GM19351 (cell line): ENCODE data around the gene NBL1.

ENCODE experiments used
- ATAC-seq: cut with Tn5 transposase; IDR thresholded peaks from one replicate; pipeline ENCODE4 v1.9.1; 2021; ENCODE audit warnings: mild to moderate bottlenecking, moderate library complexity; ENCODE audit not compliant: unreplicated experiment

NBL1 gene

DNA sequence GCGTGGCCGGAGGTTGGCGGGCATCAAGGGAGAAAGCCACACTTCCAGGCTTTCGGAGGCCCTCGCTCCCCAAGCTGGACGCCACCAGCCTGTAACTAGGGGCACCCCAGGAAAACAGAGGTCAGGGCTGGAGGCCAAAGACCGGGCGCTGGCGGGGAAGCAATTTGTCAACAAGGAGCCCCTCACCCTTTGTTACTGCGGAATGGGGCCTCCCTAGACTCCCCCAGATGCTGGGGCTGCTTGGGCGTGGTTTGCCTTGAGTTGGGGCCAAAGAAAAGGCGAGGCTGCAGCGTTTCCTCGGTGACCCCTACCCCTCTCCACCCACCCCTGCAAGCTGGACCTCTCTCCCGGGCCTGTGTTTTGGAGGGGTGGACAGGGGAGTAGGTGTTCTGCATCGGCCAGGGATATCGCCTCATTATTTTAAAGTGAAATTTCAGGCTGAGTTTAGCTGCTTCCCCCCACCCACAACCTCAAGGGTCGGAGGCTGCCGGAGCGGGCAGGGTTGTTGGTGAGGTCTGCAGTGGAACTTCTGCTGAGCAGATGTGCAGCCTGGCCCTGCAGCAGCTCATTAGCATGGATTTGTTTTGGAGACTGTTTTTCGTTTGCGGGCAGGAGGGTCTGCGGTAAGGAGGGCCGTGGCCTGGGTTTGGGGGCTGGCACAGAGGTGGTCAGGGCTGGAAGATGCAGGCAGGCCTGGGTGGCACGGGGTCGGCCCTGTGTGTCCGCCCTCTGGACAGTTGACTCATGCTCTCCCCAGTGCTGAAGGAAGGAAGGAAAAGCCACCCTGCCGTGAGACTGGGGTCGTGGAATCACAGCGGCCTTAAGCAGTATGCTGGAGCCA, 1.5 kb downstream of the NBL1 start:
- no peak for ATAC-seq

DNA sequence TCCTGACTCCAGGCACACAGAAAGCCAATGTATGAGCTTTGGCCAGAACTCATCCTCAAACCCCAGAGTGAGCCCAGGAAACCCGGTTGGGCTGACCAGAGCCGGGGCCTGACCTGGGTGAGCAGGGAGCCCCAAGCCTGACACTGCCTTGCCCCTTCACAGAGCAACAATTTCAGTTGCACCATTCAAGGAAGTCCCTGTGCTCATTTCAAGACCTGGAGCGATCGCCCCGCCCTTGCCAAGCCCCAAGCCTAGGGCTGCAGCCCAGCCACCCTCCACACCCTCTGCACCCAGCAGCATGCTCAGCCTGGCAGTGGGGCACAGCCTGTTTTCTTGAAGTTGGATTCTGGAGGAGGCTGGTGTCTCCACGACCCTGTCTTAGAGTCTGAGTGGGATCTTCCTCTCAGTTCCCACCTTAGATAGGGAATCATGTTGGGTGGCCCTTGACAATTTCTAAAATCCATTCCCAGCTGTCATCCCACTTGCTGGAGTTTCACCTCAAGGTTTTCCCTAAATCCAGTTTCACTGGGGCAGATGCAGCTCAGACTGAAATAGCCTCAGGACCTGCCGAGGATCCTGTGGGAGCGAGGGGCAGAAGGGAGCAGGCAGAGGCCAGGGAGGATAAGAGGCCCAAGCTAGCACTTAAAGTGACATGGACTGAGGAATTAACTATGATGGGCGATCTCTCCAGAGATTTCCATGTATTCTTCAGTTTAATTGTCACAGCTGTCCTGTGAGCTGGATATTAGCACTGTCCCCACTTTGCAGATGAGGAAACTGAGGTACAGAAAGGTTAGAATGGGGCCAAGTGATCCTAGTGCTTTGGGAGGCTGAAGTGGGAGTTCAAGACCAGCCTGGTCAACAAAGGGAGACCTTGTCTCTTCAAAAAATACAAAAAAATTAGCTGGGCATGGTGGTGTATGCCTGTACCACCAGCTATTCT, 2.5 kb downstream of the NBL1 start:
- no peak for ATAC-seq

DNA sequence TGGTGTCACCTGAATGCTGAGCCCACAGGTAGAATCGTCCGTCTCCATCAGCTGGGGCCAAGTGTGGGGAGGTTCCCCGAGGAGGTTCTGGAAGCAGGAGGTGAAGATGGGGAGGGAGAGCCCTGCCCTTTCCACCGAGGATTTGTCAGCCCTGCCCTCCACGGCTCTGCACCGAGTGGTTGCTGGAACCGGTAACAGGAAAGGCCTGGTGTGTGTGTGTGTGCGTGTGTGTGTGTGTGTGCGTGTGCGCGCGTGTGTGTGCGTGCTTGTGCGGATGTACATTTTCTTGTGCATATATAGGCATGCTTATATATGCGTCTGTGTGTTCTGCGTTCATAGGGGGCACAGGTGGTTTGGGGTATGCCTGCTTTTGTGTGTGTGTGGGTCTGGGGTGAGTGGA, 3.5 kb downstream of the NBL1 start:
- ATAC-seq = no peak

DNA sequence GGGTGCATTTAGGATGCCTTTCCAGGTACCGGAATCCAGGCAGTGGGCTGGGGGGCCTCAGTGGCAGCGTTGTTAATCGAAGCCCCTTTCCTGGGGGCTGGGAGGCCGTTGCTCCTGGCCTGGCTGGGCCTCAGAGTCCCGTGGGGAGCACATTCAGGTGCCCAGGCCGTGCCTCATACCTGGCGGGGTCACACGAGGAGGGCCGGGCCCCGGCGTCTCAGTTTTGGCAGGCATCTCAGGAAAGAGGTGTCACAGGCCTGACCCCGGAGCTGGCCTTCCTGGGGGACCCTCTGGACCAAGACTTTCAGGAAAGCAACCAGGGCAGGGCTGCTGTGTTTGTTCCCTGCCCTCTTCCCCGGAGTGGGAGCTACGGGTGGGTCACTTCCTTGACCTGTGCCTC, 4.1 kb downstream of the NBL1 start:
- ATAC-seq = no peak

DNA sequence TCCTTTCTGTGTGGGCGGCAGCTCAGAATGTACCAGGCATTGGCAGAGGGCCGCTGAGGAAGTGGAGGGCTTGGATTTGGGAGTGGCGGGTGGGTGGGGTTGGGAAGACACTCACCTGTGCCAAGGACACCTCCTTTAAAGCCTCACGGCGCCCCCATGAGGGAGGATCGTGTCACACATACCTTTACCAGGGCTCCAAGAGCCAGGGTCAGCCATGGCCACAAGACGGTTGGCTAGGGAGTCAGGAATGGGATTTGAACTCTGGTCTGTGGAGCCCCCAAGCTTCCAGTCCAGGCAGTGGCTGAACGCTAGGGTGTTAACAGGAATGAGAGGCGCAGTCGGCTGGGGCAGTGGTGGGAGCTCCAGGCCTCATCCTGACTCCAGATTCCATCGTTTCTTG, 4.6 kb downstream of the NBL1 start:
- no peak for ATAC-seq

DNA sequence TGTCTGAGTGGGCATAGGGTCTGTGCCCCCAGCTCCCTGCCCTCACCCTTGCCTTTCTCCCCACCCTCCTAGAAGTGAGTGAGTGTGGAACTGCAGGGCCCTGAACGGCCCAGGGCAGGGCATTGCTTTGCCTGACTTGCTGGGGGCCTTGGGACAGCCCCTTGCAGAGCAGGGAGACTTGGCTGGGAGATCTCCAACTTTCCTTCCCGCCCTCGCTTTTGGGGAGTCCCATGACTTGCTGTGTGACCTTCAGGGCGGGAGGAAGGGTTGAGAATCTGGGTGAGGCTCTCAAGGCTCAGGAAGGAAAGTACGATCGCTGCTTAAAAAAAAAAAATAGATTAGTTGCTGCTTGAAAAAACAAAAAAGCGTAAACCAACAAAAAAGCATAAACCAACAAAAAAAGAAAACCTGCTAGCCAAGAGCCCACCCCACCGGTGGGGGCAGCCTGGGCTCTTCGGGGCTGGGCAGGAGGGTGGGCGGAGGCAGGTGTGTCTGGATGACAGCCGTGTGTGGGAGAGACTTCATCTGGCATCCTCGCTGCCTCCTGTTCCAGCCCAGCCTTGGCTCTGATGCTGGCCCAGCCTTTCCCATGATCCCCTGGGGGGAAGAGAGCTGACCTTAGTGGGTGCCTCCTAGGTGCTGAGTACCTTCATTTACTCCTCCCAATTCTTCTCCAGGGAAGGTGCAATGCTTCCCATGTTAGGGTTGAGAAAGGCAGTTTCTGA, 6.5 kb downstream of the NBL1 start:
- no peak for ATAC-seq

DNA sequence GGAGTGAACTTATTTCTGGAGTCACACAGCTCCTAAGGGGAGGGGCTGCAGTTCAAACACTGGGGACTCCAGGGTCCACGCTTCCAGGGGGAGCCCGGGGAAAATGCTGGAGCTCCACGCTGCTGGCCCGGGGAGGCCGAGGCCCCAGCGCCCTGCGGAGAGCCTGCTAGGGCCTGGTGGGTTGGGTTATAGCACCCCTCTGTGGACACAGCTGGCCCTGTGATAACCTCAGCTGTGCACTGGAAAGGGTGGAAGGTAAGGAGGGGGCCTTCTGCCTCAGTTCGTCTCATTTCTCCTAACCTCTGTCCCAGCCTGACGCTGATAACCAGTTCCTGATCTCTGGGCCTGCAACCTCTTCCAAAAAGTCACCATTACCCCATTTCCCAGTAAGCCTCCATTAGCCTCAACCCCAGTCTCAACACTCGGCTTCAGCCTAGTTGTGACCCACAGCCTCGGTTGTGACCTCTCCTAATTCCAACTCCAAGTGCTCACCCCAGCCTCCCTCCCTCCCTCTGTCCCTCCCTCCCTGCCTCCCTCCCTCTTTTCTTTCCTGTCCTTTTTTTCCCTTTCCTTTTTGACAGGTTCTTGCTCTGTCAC, 7.1 kb downstream of the NBL1 start:
- ATAC-seq = no peak

DNA sequence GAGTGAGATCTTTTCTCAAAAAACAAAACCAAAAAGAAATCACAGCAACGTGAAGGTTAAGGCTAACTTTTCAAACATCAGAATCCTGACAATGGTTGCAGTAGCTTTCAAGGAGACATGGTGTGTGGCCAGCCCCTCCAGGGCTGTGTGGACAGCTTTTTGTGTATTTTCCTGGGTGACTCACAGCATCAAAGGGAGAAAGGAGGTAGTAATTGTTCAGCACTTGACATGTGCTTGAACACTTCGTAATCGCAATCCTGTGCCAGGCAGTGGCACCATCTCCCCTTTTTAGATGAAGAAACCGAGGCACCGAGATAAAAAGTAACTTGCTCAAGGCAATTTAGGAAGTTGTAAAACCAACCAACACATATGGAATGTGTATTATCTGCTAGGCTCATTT, 10.3 kb downstream of the NBL1 start:
- no peak for ATAC-seq

DNA sequence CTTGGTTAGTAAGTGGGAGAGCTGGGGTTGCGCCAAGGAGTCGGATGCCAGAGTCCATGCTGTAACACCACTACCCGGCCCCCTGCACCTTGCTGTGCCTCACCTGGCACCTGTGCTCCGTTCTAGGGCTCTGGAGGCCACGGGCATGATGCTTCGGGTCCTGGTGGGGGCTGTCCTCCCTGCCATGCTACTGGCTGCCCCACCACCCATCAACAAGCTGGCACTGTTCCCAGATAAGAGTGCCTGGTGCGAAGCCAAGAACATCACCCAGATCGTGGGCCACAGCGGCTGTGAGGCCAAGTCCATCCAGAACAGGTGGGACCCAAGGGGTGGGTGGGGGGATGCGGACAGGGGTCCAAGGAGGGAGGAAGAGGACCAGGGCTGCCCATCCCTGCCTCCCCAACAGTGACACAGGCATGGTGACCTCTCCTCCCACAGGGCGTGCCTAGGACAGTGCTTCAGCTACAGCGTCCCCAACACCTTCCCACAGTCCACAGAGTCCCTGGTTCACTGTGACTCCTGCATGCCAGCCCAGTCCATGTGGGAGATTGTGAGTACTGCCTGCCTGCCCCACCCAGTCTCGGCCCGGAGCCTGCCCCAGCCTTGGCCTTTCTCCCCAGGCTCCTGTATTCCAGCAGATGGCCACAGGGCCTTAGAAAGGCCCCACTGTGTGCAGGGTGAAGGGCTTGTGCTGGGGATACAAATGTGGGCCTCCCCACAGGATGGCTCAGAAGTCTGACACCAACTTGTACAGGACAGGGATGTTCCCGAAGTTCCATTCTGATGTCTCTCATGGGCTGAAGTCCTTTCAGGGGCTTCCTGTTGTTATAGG, 11.0 kb downstream of the NBL1 start:
- no peak for ATAC-seq

DNA sequence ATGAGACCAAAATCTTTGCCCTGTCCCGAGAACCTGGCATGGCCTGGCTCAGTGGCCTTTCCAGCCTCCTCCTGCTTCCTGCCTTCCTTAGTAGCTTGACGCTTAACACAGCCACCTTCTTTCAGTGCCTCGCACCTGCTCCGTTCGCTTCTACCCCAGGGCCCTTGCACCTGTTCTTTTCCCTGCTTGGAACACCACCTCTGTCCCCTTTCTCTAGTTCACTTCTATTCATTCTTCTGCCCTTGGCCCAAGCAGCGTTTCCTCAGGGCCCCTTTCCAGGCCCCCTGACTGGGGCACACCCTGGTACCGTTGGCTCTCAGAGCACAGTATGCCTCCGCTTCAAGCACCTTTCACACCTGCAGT, 11.6 kb downstream of the NBL1 start:
- no peak for ATAC-seq

DNA sequence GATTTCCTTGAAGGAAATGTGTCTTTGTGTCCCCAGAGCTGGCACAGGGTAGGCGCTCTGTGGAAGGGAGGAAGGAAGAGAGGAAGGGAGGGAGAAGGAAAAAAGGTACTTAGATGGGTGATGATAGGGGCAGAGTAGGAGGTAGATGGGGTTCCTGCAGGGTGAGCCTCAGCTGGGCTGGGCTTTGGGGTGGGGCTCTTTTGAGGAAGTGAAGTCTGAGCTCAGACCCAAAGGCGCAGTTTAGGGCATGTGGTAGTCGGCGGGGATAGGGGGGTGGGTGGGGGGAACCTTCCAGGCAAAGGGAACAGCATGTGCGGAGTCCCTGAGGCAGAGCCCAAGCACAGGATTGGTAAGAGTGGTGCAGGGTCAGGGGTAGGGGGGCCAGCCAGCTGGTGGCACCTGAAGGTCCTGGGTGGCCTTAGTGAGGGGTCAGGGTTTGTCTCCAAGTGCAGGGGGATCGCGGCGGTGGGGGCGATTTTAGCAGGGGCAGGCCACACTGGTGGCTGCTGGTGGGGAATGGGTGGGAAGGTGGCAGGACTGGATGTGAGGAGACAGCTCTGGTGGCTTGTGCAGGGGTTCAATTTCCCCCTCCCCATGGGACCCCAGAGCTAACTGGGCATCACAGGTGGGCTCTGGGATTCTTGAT, 12.1 kb downstream of the NBL1 start:
- ATAC-seq = no peak

DNA sequence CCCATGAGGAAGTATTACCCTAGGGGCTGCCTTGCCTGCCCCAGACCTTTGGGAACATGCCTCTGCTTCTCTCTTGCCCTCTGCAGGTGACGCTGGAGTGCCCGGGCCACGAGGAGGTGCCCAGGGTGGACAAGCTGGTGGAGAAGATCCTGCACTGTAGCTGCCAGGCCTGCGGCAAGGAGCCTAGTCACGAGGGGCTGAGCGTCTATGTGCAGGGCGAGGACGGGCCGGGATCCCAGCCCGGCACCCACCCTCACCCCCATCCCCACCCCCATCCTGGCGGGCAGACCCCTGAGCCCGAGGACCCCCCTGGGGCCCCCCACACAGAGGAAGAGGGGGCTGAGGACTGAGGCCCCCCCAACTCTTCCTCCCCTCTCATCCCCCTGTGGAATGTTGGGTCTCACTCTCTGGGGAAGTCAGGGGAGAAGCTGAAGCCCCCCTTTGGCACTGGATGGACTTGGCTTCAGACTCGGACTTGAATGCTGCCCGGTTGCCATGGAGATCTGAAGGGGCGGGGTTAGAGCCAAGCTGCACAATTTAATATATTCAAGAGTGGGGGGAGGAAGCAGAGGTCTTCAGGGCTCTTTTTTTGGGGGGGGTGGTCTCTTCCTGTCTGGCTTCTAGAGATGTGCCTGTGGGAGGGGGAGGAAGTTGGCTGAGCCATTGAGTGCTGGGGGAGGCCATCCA, 12.8 kb downstream of the NBL1 start:
- ATAC-seq = no peak

DNA sequence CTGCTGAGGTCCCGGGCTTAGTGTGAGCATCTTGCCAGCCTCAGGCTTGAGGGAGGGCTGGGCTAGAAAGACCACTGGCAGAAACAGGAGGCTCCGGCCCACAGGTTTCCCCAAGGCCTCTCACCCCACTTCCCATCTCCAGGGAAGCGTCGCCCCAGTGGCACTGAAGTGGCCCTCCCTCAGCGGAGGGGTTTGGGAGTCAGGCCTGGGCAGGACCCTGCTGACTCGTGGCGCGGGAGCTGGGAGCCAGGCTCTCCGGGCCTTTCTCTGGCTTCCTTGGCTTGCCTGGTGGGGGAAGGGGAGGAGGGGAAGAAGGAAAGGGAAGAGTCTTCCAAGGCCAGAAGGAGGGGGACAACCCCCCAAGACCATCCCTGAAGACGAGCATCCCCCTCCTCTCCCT, 13.4 kb downstream of the NBL1 start:
- no peak for ATAC-seq

DNA sequence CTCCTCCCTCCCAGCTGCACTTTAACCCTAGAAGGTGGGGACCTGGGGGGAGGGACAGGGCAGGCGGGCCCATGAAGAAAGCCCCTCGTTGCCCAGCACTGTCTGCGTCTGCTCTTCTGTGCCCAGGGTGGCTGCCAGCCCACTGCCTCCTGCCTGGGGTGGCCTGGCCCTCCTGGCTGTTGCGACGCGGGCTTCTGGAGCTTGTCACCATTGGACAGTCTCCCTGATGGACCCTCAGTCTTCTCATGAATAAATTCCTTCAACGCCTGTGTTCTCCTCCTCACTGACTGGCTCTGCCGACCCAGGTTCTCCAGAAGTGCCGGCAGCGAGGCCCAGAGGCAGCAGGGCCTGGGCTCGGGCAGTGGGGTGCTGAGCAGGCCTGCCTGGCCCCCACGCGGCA, 14.1 kb downstream of the NBL1 start:
- ATAC-seq = no peak

DNA sequence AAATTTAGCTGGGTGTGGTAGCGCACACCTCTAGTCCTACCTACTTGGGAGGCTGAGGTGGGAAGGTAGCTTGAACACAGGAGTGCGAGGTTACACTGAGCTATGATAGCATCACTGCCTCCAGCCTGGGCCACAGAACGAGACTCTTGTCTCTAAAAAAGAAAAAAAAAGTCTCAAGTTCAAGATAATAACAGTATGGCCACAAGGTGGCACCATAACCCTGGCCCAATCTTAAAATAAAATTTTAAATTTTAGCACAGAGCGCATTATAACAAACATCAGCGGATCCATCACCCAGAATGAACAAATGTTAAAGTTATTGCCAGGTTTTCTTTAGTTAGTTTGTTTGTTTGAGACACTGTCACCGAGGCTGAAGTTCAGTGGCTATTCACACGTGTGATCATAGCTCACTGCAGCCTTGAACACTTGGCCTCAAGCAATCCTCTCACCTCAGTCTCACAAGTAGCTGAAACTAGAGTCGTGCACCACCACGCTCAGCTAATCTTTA, 17.7 kb downstream of the NBL1 start:
- ATAC-seq = no peak

DNA sequence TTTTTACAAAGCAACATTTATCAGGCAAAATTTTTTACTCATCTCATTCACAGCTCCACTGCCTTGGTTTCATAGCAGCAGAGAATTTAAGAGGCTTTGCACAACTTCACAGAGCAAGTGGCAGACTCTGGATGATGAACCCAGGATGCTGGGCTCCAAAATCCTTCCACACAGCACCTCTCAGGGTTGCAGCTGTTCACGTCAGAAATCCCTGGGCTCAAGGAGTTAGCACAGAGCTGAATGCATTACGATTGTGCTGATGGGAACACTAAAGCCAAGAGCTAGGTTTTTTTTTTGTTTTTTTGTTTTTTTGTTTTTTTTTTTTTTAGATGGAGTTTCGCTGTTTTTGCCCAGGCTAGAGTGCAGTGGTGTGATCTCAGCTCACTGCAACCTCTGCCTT, 18.2 kb downstream of the NBL1 start:
- ATAC-seq = no peak

DNA sequence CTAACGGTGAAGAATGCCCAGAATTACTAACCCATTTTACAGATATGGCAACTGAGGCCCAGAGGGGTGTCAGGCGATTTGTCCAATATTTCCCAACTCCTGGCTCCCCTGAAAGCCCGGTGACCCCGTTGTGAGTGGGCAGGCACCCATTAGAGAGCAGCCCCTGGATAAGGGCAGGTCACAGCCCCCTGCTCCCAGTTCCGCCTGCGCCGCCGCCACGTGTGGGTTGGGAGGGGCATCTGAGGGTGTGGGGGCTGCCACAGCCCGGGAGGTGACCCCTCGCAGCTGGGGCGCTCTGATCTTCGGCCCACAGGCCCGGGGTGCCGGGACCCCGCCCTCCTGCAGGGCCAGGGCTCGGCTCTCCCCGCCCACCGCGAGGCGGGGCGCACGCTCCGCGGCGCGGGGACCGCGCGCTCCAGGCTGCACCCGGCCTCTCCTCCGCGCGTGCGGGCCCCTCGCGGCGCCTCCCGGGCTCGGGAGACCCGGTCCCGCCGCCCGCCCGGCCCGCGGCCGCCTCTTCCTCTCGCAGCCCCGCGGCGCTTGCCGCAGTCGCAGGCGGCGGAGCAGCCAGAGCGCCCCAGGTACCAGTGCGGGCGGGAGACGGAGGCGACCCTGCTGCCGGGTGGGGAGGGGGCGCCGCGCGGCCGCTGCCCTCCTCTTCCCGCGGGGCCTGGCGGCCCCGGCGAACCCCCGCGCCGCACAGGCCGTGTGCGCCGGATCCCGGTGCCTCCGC, 20.5 kb downstream of the NBL1 start, which contains the start of gene HTR6:
HTR6 (plus strand) TSS at position 423 of the 733 bp plus-strand sequence. CDS start 879 bp downstream, outside the sequence.
- ATAC-seq = no peak

DNA sequence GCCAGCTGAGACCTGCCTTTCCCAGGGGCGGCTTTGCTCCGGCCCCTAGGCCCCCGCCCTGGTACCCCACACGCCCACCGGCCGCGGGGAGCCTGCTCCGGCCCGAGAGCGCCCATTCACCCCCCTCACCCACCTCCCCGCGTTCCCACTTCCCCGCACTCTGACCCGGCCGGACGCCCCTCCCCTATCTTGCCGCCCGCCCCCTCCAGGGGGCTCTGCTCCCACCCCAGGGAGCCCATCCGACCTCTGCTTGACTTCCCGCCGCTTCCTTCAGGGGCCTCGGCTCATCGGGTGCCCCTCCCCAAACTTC, 21.0 kb downstream of the NBL1 start:
- no peak for ATAC-seq
